Nucleus accumbens (tissue), 56 donors: ENCODE data around the gene RHBDD1.
A peak's percentile ranks its signal among the peaks of the same experiment; 100 is the strongest.

ENCODE experiments used
- DNase-seq, 56 donors: peaks; one replicate each; lab custom pipeline; 2025; lab: John Stamatoyannopoulos, UW

Gene RHBDD1

GRCh38 chr2:227016894-227017293 lies 181.0 kb downstream of the RHBDD1 start:
- no peak for DNase-seq

GRCh38 chr2:227020416-227020815 lies 184.6 kb downstream of the RHBDD1 start:
- no peak for DNase-seq

GRCh38 chr2:227022608-227023007 lies 186.8 kb downstream of the RHBDD1 start:
- no peak for DNase-seq

GRCh38 chr2:227025510-227025909 lies 189.7 kb downstream of the RHBDD1 start:
- no peak for DNase-seq

- no peak for DNase-seq
These were observed 193.7 kb downstream of the RHBDD1 start for GRCh38 chr2:227029426-227030105.

- DNase-seq: no peak
These were observed 194.9 kb downstream of the RHBDD1 start for GRCh38 chr2:227030789-227031188.

GRCh38 chr2:227031379-227031778 lies 195.5 kb downstream of the RHBDD1 start:
- no peak for DNase-seq

- DNase-seq: peak in 2 of 56 donors; percentile 1 to 25
These were observed 197.8 kb downstream of the RHBDD1 start for GRCh38 chr2:227033471-227034148.

- no peak for DNase-seq
These were observed 200.0 kb downstream of the RHBDD1 start for GRCh38 chr2:227035711-227036367.

- no peak for DNase-seq
These were observed 200.7 kb downstream of the RHBDD1 start for GRCh38 chr2:227036527-227036926.

- DNase-seq: no peak
These were observed 202.8 kb downstream of the RHBDD1 start for GRCh38 chr2:227038550-227039189.

- DNase-seq: no peak
These were observed 208.1 kb downstream of the RHBDD1 start for GRCh38 chr2:227043981-227044380.
